IPS DF 19.7 (cell line): Measurements from ENCODE around the gene C2CD4A.

ENCODE experiments used
- DNase-seq: peaks from one replicate; pipeline ENCODE4 v3.0.0-alpha.2; 2013; ENCODE audit warnings: low read depth, low spot score

Gene C2CD4A

DNA sequence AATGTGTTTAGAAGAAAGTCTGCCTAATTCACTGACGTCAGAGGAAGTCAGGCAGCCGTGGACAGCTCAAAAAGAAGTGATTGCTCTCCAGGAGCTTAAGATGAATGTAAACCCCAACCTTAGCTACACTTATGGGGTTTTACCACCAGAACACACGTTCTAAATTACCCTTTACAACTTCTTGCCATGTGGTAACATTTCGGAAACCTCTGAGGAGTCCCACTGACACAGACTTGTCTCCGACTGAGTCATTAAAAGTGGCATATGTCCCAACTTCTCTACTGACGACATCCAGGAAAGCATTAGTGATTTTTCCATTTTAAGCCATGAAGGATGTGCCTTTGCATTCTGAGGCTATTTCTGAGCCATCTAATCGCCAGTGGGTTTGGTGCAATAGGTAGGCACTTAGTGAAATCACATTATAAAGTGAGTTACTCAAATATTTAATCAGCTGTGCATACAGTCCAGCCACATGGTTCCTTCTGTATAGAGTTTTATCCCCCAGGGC lies 32.4 kb downstream of the C2CD4A start:
- no peak for DNase-seq

DNA sequence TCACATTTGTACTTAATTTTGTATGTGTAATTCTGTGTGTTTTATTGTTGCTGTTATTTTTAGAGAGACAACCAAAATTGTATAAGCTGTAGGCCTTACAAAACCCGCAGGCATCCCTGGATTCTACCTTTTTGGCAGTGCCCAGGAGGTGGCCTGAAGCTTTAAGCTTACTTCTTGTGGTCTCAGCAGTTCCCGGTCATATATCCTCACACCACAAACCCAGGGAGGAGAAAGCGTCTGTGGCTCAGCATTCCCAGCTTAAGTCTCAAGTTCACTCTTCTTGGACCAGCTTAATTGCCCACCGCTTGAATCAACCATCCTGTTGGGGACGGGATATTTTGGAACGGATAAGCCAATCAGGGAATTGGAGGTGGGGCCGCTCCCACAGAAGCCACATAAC lies 36.7 kb downstream of the C2CD4A start:
- DNase-seq, result no peak

- no peak for DNase-seq
These were observed 37.6 kb downstream of the C2CD4A start for GRCh38 chr15:62104401-62104800.

GRCh38 chr15:62104846-62105245 lies 38.1 kb downstream of the C2CD4A start:
- DNase-seq, result no peak

GRCh38 chr15:62105266-62105665 lies 38.5 kb downstream of the C2CD4A start:
- no peak for DNase-seq

GRCh38 chr15:62106096-62106495 lies 39.3 kb downstream of the C2CD4A start:
- no peak for DNase-seq

DNA sequence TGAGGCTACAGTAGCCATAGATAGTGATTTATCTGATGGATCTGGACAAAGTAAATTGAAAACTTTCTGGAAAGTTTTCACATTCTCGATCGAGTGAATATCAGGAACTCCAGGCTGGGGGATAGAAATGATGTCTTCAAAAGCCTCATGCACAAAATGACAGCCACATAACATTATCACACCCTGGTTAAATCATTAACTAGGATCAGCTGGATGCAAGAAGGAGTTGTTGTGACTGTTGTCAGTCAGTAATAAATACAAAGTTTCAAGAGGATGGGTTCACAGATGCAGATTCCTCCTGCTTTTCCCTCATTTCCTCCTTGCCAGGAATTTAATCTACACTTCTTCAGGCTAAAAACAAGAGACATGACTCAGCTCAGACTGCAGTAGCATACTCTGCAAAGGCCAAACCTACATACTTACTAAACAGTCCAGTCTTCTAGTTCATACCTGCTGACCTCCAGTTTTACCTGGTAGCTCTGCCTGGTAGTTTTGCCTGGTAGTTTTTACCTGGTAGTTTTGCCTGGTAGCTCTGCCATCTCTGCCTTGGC lies 40.9 kb downstream of the C2CD4A start:
- DNase-seq, result no peak

DNA sequence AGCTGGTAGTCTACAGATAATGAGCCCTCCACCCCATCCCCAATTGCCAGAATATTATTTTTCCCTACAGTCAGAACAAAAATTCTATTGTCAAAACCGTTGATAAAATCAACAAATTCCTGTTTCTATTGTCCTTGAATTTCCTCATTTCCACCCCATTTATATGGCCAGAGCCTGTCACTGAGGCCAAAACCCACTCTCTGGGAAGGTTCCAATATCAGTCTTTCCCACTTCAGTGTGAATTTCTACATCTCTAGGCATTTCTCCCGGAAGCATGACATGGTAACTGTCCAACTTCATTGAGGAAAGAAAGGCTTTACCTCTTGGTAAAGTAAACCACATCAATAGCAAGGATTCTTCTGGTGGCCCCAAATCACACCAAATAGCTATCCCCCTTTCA lies 41.6 kb downstream of the C2CD4A start:
- no peak for DNase-seq

DNA sequence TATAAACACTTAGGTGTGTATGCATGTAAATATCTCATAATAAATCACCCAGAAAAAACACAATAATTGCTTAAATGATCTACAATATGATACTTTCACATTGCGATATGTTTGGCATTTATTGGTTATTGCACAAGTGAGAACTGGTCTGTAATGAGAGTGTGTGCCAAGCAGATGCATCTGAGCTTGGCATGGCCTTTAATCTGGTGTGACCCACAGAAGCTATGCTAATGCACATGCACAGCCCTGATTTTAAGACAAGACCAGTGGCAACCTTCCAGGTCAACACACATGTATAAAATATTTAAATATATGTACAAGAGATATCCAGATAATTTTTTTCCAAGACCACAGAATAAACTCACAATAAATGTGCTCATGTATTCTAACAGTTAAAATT lies 42.7 kb downstream of the C2CD4A start:
- no peak for DNase-seq

GRCh38 chr15:62109982-62110851 lies 43.4 kb downstream of the C2CD4A start:
- DNase-seq, result no peak

DNA sequence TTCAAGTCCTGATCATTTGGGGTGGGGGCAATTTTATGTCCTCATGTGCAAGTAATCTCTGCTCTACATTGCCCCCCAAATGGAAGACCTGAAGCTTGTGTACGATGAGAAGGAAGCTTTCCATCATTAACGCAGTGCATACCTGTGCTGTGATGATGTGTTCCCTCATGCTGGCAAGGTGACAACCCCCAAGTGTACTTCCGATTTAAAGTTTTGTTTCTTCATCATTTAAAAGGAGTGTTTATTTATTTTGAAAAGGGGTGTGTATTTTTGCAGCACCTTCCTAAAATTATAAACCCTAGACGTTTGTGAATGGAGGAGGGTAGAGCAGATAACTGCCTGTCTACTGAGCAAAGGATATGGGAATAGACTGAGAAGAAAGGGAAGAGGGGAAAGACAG lies 45.3 kb downstream of the C2CD4A start:
- no peak for DNase-seq

DNA sequence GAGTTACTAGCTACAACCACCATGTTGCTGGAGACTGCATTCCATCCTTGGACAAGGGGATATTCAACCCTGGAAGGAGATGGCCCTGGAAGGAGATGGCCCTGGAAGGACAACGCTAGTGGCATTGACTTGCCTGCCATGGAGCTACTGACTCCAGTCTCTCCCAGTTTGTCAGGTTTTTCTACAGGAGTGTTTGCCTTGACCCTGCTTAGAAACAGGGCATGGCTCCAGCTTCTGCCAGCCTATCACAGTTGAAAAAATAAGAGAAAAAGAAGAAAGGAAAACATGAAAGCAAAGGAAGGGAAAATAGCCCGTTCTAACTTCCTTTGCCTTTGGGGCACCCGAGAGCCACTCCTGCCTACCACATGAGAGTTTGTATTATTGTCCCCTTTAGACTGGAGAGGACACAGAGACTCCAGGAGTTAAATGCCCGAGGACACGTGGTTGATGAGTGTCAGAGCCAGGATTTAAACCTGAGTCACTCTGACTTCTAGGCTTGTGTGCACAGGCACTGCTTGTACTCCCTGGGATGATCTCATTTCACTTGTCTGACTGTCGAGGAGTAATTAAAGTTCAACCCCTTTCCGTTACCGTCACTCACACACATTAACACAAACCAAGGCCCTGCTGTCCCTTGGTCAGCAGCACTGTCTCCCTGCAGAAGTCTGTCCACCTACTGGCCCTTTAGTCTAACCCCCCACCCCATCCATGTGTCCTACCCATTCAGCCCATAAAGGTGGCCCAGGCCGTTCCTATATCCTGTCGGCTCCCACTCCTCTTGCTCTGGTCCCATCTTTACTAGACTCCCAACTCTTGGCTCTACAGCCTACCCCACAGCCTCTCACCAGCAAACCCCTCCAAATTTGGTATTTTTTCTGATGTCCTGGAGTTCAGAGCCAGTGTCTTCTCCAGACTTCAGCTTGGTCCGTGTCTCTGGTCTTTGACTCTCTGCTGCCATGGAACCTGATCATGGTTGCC lies 46.1 kb downstream of the C2CD4A start:
- no peak for DNase-seq

- DNase-seq, result no peak
These were observed 49.1 kb downstream of the C2CD4A start for GRCh38 chr15:62115847-62116246.

DNA sequence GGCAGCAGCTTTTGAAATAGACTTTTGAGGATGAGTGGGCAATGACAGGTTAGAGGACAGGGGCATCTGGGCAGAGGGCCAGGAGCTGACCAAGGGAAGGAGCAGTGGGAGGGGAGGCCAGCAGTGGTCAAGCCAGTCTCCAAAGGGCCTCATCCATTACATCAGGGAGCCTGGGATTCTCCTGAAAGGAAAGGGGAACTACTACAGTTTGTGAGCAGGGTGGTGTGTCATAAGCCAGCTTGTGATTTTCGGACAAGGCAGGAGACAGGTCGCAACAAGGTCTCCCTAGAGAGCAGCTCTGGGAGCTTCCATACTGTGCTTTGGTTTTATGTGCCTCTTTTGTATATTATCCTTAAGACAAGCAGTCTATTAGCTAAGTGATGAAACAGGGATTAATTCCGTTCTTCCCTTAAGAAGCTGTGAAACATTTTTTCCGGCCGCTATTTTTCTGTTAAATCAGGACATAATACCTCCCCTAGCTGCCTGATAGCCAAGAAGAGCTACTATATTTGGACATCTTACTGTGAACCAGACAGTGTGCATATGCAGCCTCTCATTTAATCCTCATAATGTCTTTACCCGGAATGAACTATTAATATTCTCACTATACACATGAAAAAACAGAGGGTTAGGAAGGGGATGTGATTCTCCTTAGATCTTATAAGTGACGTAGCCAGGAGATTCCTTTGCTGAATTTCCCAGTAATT lies 51.9 kb downstream of the C2CD4A start:
- no peak for DNase-seq

DNA sequence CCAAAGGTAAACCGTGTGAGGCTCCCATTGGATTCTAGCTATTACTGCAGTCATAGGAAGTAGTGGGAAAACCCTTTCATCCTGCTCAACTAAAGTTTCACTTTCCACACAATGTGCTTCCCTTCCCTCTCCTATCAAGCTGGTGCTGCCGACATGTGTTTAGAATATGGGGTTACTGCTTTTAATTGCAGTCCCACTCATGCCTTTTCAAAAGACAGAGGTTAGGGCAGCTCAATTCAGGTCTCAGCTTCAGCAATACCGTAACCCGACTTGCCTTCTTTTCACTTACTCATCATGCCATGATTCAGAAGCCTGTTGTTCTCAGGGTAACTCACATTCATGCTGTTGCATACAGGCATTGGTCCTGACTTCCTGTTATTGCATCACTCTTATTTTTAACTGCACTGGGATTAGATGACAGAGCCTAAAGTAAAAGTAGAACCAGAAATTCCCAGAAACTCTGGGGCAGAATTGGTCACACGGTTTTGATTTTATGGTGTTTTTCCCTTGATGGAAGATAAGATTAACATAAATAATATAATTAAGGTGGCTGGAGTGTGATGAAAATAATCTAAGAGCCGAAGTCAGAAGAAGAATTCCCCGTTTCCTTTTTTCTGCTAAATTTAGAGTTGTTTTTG lies 52.6 kb downstream of the C2CD4A start:
- DNase-seq, result no peak

- DNase-seq, result no peak
These were observed 53.1 kb downstream of the C2CD4A start for GRCh38 chr15:62119874-62120273.
